HepG2 (cell line): ENCODE results near the gene TLK1. TPM values are rescaled to one million over a fixed set of nuclear protein-coding genes. Genes with fewer than 3 reads are reported as not detected.
A peak's percentile ranks its signal among the peaks of the same experiment; 100 is the strongest.

ENCODE experiments used
- ATAC-seq: fragments of 200-7000 bp; cut with Tn5 transposase; 3 replicates; pipeline ENCODE4 v1.9.1; 2020; ENCODE audit warnings: mild to moderate bottlenecking, moderate library complexity
- BruUV-seq: library from RNA; stranded (reverse); fragments of 400-500 nt; replicated peaks from 2 replicates; lab custom pipeline; 2021; lab: Mats Ljungman, UMichigan
- CTCF ChIA-PET: fragments of 300-600 bp; formaldehyde crosslinking; extraction: SDS; loops from one replicate; lab custom pipeline; 2021; ENCODE audit warnings: low total read pairs, inconsistent platforms, low intra/inter-chr PET ratio; lab: Yijun Ruan, JAX
- POLR2A ChIA-PET: fragments of 350-600 bp; sonication (Branson Sonifier 250); formaldehyde crosslinking; loops from one replicate; lab custom pipeline; 2020; ENCODE audit warnings: antibody characterized with exemption, inconsistent platforms; lab: Yijun Ruan, JAX
- DNase-seq: peaks from one replicate; pipeline ENCODE4 v3.0.0-alpha.2; 2015; ENCODE audit warnings: low spot score
- FAIRE-seq: peaks from 3 replicates; lab custom pipeline; 2011; peaks lifted over from hg19 to GRCh38; lab: Jason Lieb, UNC
- H2AFZ ChIP-seq: one replicate; pipeline ENCODE4 v1.6.1; 2011; ENCODE audit warnings: low read length, inconsistent platforms
- H3K27ac ChIP-seq: fragments of 300-600 bp; 3 replicates; pipeline ENCODE4 v1.8.0; 2011; ENCODE audit warnings: mixed run types, mild to moderate bottlenecking, mixed read lengths, low read length, inconsistent platforms; ENCODE audit not compliant: insufficient read depth; ENCODE audit errors: extremely low read length
- H3K27me3 ChIP-seq, 2 experiments: fragments of 200-600 bp in 1 of 2; 2 replicates in 1 of 2; 3 replicates in 1 of 2; pipeline versions ENCODE4 v1.6.0 to v1.8.0; 2011; ENCODE audit warnings: low read length in 2 of 2, mild to moderate bottlenecking in 2 of 2, moderate library complexity in 2 of 2, inconsistent platforms in 1 of 2; ENCODE audit not compliant: insufficient read depth in 2 of 2, control insufficient read depth in 1 of 2
- H3K36me3 ChIP-seq, 2 experiments: fragments of 200-600 bp in 1 of 2; replicated peaks in 1 of 2; 2 replicates in 1 of 2; 3 replicates in 1 of 2; pipeline versions ENCODE4 v1.5.1 to v1.8.0; 2011; ENCODE audit warnings: low read length in 2 of 2, inconsistent platforms in 1 of 2; ENCODE audit not compliant: insufficient read depth in 2 of 2, control insufficient read depth in 1 of 2
- H3K4me1 ChIP-seq: 2 replicates; pipeline ENCODE4 v1.5.1; 2012; ENCODE audit warnings: low read length, inconsistent platforms; ENCODE audit not compliant: insufficient read depth
- H3K4me2 ChIP-seq: 2 replicates; pipeline ENCODE4 v1.6.0; 2011; ENCODE audit warnings: low read depth, low read length, inconsistent platforms
- H3K4me3 ChIP-seq, 3 experiments: fragments of 200-600 bp in 1 of 3; sonication (generic), shearing (Covaris generic) in 1 of 3; replicated peaks in 1 of 3; 2 replicates each; pipeline ENCODE4 v1.5.1; 2011 to 2016; ENCODE audit warnings: low read length in 3 of 3, inconsistent platforms in 2 of 3, low read depth in 2 of 3, mild to moderate bottlenecking in 2 of 3, control low read depth in 1 of 3, mixed read lengths in 1 of 3; ENCODE audit not compliant: insufficient read depth in 1 of 3
- H3K79me2 ChIP-seq: one replicate; pipeline ENCODE4 v1.6.1; 2011; ENCODE audit warnings: low read length, inconsistent platforms; ENCODE audit not compliant: insufficient read depth
- H3K9ac ChIP-seq: 2 replicates; pipeline ENCODE4 v1.6.0; 2011; ENCODE audit warnings: mild to moderate bottlenecking, low read depth, low read length, inconsistent platforms; ENCODE audit not compliant: insufficient read depth
- H3K9me3 ChIP-seq: 2 replicates; pipeline ENCODE4 v1.5.1; 2012; ENCODE audit warnings: mild to moderate bottlenecking, low read length
- H4K20me1 ChIP-seq: 2 replicates; pipeline ENCODE4 v1.6.0; 2011; ENCODE audit warnings: inconsistent platforms, mild to moderate bottlenecking, low read length, moderate library complexity; ENCODE audit not compliant: insufficient read depth
- NR2F2 ChIP-seq: IDR thresholded peaks from 2 replicates; pipeline ENCODE4 v1.6.1; 2012; ENCODE audit warnings: low read depth, inconsistent platforms, borderline replicate concordance
- RXRA ChIP-seq: sonication (generic); formaldehyde crosslinking; IDR thresholded peaks from 2 replicates; pipeline ENCODE4 v1.5.1; 2020; ENCODE audit warnings: missing genetic modification reagents
- ZFP1 ChIP-seq: IDR thresholded peaks from 2 replicates; pipeline ENCODE4 v1.6.1; 2016
- ZNF354B ChIP-seq: sonication (generic); formaldehyde crosslinking; IDR thresholded peaks from 2 replicates; pipeline ENCODE4 v1.8.0; 2022; ENCODE audit warnings: mild to moderate bottlenecking, missing genetic modification reagents
- ZNF674 ChIP-seq: sonication (generic); formaldehyde crosslinking; IDR thresholded peaks from 2 replicates; pipeline ENCODE4 v1.5.0; 2020; ENCODE audit warnings: low read depth, mild to moderate bottlenecking, missing genetic modification reagents
- WGBS: methylation state at CpG from one replicate; pipeline ENCODE4 v1.1.6; 2017; ENCODE audit warnings: low lambda C conversion rate; 5-methylcytosine and 5-hydroxymethylcytosine counted together
- in situ Hi-C: cut with HindIII; loops from 2 replicates; pipeline ENCODE4 v1.10.0; 2017; ENCODE audit warnings: low pct_unique_long_range_greater_than_20kb; ENCODE audit not compliant: extremely low pct_ligation_motif_present
- intact Hi-C: fragments of 100-400 bp; cut with micrococcal nuclease; formaldehyde crosslinking; loops from one replicate; pipeline ENCODE4 v1.10.0; 2022; ENCODE audit not compliant: unreplicated experiment
- polyA plus RNA-seq, 8 experiments: library from polyadenylated mRNA; depleted of rRNA in 3 of 8; stranded (reverse) in 7 of 8; unstranded in 1 of 8; fragments of >200 nt; fragmentation: Illumina TruSeq in 4 of 8; extraction: Trizol in 4 of 8; gene quantifications; 2 replicates each; pipeline versions ENCODE4 v1.2.1 to v1.2.3, GENCODE V29; 2011 to 2016; ENCODE audit warnings: low read depth in 4 of 8, missing spikeins in 1 of 8, mixed read lengths in 1 of 8; ENCODE audit not compliant: insufficient read depth in 1 of 8
- total RNA-seq, 5 experiments: library from RNA; depleted of rRNA; stranded (reverse); fragments of >200 nt; fragmentation: Illumina TruSeq; extraction: Trizol; gene quantifications; 2 replicates each; pipeline ENCODE4 v1.2.3, GENCODE V29; 2016; ENCODE audit warnings: low read depth in 1 of 5
- TF ChIP-seq, protein P1 (sequence below): sonication (generic); IDR thresholded peaks from 2 replicates; pipeline ENCODE4 v1.6.1; 2016; ENCODE audit warnings: low read depth, borderline replicate concordance

The TLK1 gene
- total and polyA plus RNA-seq, 2 of the 13 experiments (the other 11 are each of a cell fraction or from before 2014, with no cell fraction given): 16.8 to 28.7 TPM

DNA sequence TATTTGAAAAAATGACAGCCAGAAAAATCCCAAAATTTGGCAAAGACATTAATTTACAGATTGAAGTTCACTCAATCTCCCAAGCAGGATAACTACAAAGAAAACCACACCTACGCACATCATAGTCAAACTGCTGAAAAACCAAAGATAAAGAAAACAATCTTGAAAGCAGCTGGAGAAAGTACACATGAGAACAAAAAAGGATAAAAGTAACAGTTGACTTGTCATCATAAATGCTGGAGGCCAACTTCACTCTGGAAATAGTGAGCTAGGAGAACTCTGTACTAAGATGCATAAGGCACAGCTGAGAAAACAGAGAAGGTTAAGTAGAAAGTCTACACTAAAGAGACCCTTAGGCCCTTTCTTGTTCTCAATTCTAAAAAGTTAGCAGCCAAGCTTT is 73.1 kb downstream of the TLK1 start:
- DNase-seq (no peak), ATAC-seq (peak; percentile 8; the same call in 1 of the 3 replicates), FAIRE-seq (no peak)
- POLR2A ChIA-PET: interaction anchor here (1.5 kb wide), 1 partner anchor 114 kb away, joined by 8 read pairs; no protein-coding TSS in a partner anchor
- in situ Hi-C loops: no loop called here
- no peak overlapping the region for H3K4me2 ChIP-seq
- TF ChIP-seq, protein P1, sequence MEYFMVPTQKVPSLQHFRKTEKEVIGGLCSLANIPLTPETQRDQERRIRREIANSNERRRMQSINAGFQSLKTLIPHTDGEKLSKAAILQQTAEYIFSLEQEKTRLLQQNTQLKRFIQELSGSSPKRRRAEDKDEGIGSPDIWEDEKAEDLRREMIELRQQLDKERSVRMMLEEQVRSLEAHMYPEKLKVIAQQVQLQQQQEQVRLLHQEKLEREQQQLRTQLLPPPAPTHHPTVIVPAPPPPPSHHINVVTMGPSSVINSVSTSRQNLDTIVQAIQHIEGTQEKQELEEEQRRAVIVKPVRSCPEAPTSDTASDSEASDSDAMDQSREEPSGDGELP: 0 out of 2 replicates have a peak, but pooled peaks have one; percentile 21
- no peak for TF ChIP-seq NR2F2
- H3K9me3 ChIP-seq: no peaks in the 10 kb centered on the region
- peaks cover 64% of the 10 kb centered on the region for H3K4me1 ChIP-seq
- H3K4me3 ChIP-seq: no peak overlapping the region
- WGBS: 80% methylated on average over 1 of the region's 1 CpG
- BruUV-seq: no TSS peak
- peaks cover 7% of the 10 kb centered on the region; the same call in 1 of the 2 replicates for H4K20me1 ChIP-seq
- H3K79me2 ChIP-seq: peaks cover 91% of the 10 kb centered on the region
- intact Hi-C loops: loop anchor here (5.0 to 10.0 kb wide), 3 partner anchors 70 to 327 kb away; no protein-coding TSS in a partner anchor
- H3K27ac ChIP-seq: peak overlapping the region; percentile 26
- no peaks in the 10 kb centered on the region for H3K27me3 ChIP-seq
- H2AFZ ChIP-seq: no peak overlapping the region
- CTCF ChIA-PET: interaction anchor here (1.2 kb wide), 1 partner anchor 329 kb away, joined by 3 read pairs; no protein-coding TSS in a partner anchor
- H3K9ac ChIP-seq: no peak overlapping the region
- peaks cover 0 to 5% of the 10 kb centered on the region in 2 experiments; a peak in 4 of 5 replicates for H3K36me3 ChIP-seq

DNA sequence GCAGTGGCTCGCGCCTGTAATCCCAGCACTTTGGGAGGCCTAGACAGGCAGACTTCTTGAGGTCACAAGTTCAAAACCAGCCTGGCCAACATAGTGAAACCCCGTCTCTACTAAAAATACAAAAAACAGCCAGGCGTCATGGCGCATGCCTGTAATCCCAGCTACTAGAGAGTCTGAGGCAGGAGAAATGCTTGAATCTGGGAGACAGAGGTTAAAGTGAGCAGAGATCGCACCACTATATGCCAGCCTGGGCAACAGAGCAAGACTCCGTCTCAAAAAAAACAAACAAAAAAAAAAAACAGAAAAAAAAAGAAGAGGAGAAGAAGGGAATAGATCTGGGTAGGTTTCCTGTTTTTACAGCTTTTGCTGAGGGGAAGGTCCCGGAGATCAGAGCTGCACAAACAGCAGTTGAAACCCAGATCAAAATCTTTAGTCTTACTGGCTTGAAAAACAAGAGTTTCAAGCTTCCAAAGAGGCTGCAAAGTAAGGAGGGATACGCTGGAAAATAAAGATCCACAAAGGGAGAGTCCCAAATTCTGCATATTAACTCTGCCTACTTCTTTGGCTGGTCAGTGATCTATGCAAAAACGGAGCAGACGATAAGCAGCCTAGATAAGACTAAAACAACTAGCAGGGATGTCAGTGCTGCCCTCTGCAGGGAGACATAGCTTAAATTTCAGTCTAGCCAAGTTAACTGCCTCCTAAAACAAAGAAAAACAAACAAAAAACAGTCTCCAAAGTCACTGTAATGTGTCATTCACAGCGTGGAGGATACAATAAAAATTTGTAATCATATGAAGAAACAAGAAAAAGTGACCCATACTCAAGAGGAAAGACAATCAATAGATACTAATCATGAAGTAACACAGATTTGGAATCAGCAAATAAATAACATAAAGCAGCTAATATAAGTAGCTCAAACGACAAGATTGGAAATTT is 74.1 kb downstream of the TLK1 start:
- Histone ChIP-seq H3K27me3 (no peaks in the 10 kb centered on the region), H4K20me1 (peaks cover 5% of the 10 kb centered on the region; the same call in 1 of the 2 replicates), H3K79me2 (peaks cover 92% of the 10 kb centered on the region), H3K36me3 (peaks cover 5 to 9% of the 10 kb centered on the region in 2 experiments), H3K4me2 (peak overlapping the region; percentile 59), H3K9me3 (no peaks in the 10 kb centered on the region), H3K4me3 (peak overlapping the region in 1 of 3 experiments; percentile 3; a peak in 1 of 6 replicates), H2AFZ (no peak overlapping the region), H3K27ac (peak overlapping the region; percentile 0), H3K4me1 (peaks cover 61% of the 10 kb centered on the region), H3K9ac (no peak overlapping the region; the same call in 1 of the 2 replicates)
- no TSS peak for BruUV-seq
- CTCF ChIA-PET: interaction anchor here (0.5 to 1.2 kb wide), 2 partner anchors 76 to 330 kb away, joined by 3 read pairs; no protein-coding TSS in a partner anchor
- ATAC-seq (peak; percentile 79), DNase-seq (peak; percentile 65), FAIRE-seq (peak; percentile 8)
- intact Hi-C loops: loop anchor here (5.0 to 10.0 kb wide), 3 partner anchors 71 to 328 kb away; no protein-coding TSS in a partner anchor
- POLR2A ChIA-PET: interaction anchor here (0.7 to 1.5 kb wide), 2 partner anchors 50 to 113 kb away, joined by 3 to 8 read pairs; no protein-coding TSS in a partner anchor
- in situ Hi-C loops: no loop called here
- WGBS: 67% methylated on average over 13 of the region's 13 CpGs
- TF ChIP-seq ZFP1 (CRISPR knock-in tag) (no peak; the same call in 1 of the 2 replicates), ZNF674 (no peak), RXRA (CRISPR knock-in tag) (no peak), ZNF354B (CRISPR knock-in tag) (no peak)
